Esophagus muscularis mucosa (tissue), 4 donors: ENCODE measurements around the gene GPR152.

Experiments
- CTCF ChIP-seq, 3 experiments: fragments of 200-600 bp in 2 of 3; fragments of 450-650 bp in 1 of 3; sonication (generic) in 2 of 3; IDR thresholded peaks; one replicate each; pipeline ENCODE4 v1.5.1; 2017 to 2019; ENCODE audit warnings: antibody characterized with exemption in 3 of 3, mild to moderate bottlenecking in 2 of 3, moderate library complexity in 1 of 3
- EP300 ChIP-seq: sonication (generic); formaldehyde crosslinking; IDR thresholded peaks from one replicate; pipeline ENCODE4 v1.6.1; 2017; ENCODE audit warnings: antibody characterized with exemption
- POLR2A ChIP-seq: fragments of 450-650 bp; IDR thresholded peaks from one replicate; pipeline ENCODE4 v1.6.1; 2017; ENCODE audit warnings: antibody characterized with exemption, moderate library complexity, mild to moderate bottlenecking, low read depth
- POLR2AphosphoS5 ChIP-seq, 2 donors: sonication (generic); formaldehyde crosslinking; IDR thresholded peaks; one replicate each; pipeline ENCODE4 v1.6.1; 2017; ENCODE audit warnings: antibody characterized with exemption in 2 of 2

GRCh38 chr11:67406969-67407687 lies 45.4 kb downstream of the GPR152 start:
- TF ChIP-seq CTCF (IDR thresholded peaks at IDR 0.05) = no peak
- no peak for TF ChIP-seq POLR2AphosphoS5 (IDR thresholded peaks at IDR 0.05)
- TF ChIP-seq POLR2A = no peak
- no peak for TF ChIP-seq EP300
